MM.1S (cell line): Measurements from ENCODE around the gene SHROOM3.

Source experiments
- DNase-seq: peaks from one replicate; pipeline ENCODE4 v3.0.0-alpha.2; 2015
- H2AFZ ChIP-seq: fragments of 300-600 bp; sonication (generic); 2 replicates; pipeline ENCODE4 v1.6.0; 2016; ENCODE audit warnings: antibody characterized with exemption, low read length
- H3F3A ChIP-seq: fragments of 300-600 bp; sonication (generic); 2 replicates; pipeline ENCODE4 v1.6.1; 2016; ENCODE audit warnings: mild to moderate bottlenecking, antibody characterized with exemption, low read length, moderate library complexity, mixed read lengths; ENCODE audit not compliant: insufficient read depth
- H3K27ac ChIP-seq: fragments of 300-600 bp; sonication (generic); 2 replicates; pipeline ENCODE4 v1.5.1; 2016; ENCODE audit warnings: mild to moderate bottlenecking, low read length
- H3K27me3 ChIP-seq: fragments of 300-600 bp; sonication (generic); replicated peaks from 2 replicates; pipeline ENCODE4 v1.6.0; 2016; ENCODE audit warnings: low read length; ENCODE audit not compliant: insufficient read depth
- H3K36me3 ChIP-seq: fragments of 300-600 bp; sonication (generic); replicated peaks from 2 replicates; pipeline ENCODE4 v1.6.1; 2016; ENCODE audit warnings: mild to moderate bottlenecking, low read length, mixed read lengths; ENCODE audit not compliant: insufficient read depth
- H3K4me1 ChIP-seq: fragments of 300-600 bp; sonication (generic); 2 replicates; pipeline ENCODE4 v1.6.1; 2016; ENCODE audit warnings: low read length, mixed read lengths
- H3K4me2 ChIP-seq: fragments of 300-600 bp; sonication (generic); 2 replicates; pipeline ENCODE4 v1.6.0; 2016; ENCODE audit warnings: low read depth, low read length
- H3K4me3 ChIP-seq: fragments of 300-600 bp; sonication (generic); 2 replicates; pipeline ENCODE4 v1.5.1; 2016; ENCODE audit warnings: low read length, mixed read lengths
- H3K79me2 ChIP-seq: fragments of 300-600 bp; sonication (generic); 2 replicates; pipeline ENCODE4 v1.6.1; 2016; ENCODE audit warnings: mixed run types, low read length, mixed read lengths
- H3K9ac ChIP-seq: fragments of 300-600 bp; sonication (generic); 2 replicates; pipeline ENCODE4 v1.6.1; 2016; ENCODE audit warnings: low read length, mixed read lengths
- H3K9me2 ChIP-seq: fragments of 300-600 bp; sonication (generic); replicated peaks from 2 replicates; pipeline ENCODE4 v1.6.1; 2016; ENCODE audit warnings: mild to moderate bottlenecking, low read length, mixed read lengths; ENCODE audit not compliant: insufficient read depth
- H3K9me3 ChIP-seq: fragments of 300-600 bp; sonication (generic); replicated peaks from 2 replicates; pipeline ENCODE4 v1.6.1; 2016; ENCODE audit warnings: mild to moderate bottlenecking, low read length, mixed read lengths; ENCODE audit not compliant: insufficient read depth
- H4K20me1 ChIP-seq: fragments of 300-600 bp; sonication (generic); 2 replicates; pipeline ENCODE4 v1.6.1; 2016; ENCODE audit warnings: mild to moderate bottlenecking, low read length, moderate library complexity, mixed read lengths; ENCODE audit not compliant: insufficient read depth
- EZH2 ChIP-seq: fragments of 300-600 bp; sonication (generic); optimal IDR thresholded peaks from 2 replicates; pipeline ENCODE3; 2017; ENCODE audit warnings: low read depth, mild to moderate bottlenecking, antibody characterized with exemption, low read length, mixed read lengths
- EZH2phosphoT487 ChIP-seq: fragments of 300-600 bp; sonication (generic); IDR thresholded peaks from 2 replicates; pipeline ENCODE4 v1.6.1; 2018; ENCODE audit warnings: antibody characterized with exemption, low read length
- TF ChIP-seq, protein P1 (sequence below): fragments of 300-600 bp; sonication (generic); IDR thresholded peaks from 2 replicates; pipeline ENCODE4 v1.5.1; 2016; ENCODE audit warnings: antibody characterized with exemption, low read length, mixed read lengths

The SHROOM3 gene

DNA sequence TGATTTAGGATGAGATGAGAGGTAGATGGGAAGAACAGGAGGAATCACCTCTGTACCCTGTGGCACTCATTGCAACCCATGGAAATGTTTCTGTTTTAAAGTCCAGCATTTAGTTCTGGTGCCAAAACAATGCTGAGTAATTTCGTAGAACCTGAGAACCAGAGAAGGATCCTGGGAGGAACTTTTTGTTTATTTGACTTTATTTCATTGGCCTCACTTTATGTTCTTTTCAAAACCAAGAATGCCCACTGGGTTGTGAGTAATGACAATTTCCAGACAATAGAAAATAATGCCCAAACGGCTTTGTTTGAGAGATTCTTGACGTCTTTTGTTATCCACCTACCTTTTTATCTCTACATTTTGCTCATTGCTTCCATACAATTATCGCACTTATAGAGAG, 111.3 kb downstream of the SHROOM3 start:
- H3K9ac ChIP-seq, result no peak overlapping the region
- no peak overlapping the region for H2AFZ ChIP-seq
- no peak for DNase-seq
- H3K4me2 ChIP-seq, result no peak overlapping the region
- H3K9me2 ChIP-seq, result no peaks in the 10 kb centered on the region
- H4K20me1 ChIP-seq, result no peaks in the 10 kb centered on the region
- H3K36me3 ChIP-seq, result no peaks in the 10 kb centered on the region
- H3F3A ChIP-seq, result peaks cover 7% of the 10 kb centered on the region; the same call in 1 of the 2 replicates
- no peaks in the 10 kb centered on the region for H3K79me2 ChIP-seq
- TF ChIP-seq, protein P1, sequence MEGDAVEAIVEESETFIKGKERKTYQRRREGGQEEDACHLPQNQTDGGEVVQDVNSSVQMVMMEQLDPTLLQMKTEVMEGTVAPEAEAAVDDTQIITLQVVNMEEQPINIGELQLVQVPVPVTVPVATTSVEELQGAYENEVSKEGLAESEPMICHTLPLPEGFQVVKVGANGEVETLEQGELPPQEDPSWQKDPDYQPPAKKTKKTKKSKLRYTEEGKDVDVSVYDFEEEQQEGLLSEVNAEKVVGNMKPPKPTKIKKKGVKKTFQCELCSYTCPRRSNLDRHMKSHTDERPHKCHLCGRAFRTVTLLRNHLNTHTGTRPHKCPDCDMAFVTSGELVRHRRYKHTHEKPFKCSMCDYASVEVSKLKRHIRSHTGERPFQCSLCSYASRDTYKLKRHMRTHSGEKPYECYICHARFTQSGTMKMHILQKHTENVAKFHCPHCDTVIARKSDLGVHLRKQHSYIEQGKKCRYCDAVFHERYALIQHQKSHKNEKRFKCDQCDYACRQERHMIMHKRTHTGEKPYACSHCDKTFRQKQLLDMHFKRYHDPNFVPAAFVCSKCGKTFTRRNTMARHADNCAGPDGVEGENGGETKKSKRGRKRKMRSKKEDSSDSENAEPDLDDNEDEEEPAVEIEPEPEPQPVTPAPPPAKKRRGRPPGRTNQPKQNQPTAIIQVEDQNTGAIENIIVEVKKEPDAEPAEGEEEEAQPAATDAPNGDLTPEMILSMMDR, result no peak
- no peak for TF ChIP-seq EZH2phosphoT487
- no peak for TF ChIP-seq EZH2
- H3K27me3 ChIP-seq, result no peaks in the 10 kb centered on the region
- H3K4me1 ChIP-seq, result peaks cover 8% of the 10 kb centered on the region
- no peak overlapping the region for H3K4me3 ChIP-seq
- H3K9me3 ChIP-seq, result no peaks in the 10 kb centered on the region
- no peak overlapping the region for H3K27ac ChIP-seq

DNA sequence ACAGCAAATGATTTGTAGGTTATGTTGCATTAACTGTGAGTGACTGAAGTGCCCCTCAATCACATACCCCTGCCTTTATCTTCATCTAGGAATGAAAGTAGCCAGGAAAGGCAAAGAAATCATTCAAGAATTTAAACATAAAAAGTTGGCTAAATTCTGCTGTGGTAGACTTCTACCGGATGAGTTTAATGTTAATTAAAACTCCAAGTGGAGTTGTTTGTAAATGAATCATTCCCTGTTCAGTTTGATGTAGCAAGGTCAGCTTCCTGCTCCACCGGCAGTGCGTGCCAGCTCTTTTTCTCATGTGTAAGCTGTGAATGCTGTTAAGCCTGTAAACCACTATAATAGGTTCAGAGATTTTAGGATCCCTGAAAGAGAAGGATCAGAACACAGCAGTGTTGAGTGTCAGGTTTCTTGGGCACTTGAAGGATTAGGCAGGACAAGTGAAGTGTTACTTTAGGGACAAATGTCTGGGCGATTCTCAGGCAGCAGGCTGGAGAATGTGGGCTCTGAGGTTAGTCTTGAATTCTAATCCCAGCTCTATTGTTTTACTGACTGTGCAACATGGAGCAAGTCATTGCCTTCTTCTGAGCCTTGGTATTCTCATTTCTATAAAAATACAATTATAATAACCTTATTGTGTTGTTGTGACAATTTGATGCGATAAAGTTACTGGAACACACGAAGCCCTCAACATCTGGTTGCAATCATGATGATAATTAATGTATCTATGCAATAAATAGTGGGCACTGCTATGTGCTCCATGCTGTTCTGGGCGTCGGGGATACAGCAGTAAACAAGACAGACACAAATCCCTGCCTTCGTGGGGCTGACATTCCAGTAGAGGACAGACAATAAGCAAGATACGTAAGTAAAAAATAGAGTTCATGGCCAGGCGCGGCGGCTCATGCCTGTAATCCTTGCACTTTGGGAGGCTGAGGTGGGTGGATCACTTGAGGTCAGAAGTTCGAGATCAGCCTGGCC, 112.0 kb downstream of the SHROOM3 start:
- no peak overlapping the region for H3K27ac ChIP-seq
- H3K9ac ChIP-seq, result no peak overlapping the region
- no peak overlapping the region for H3K4me3 ChIP-seq
- no peaks in the 10 kb centered on the region for H3K9me3 ChIP-seq
- peaks cover 7% of the 10 kb centered on the region; the same call in 1 of the 2 replicates for H3F3A ChIP-seq
- no peak overlapping the region for H2AFZ ChIP-seq
- no peaks in the 10 kb centered on the region for H3K79me2 ChIP-seq
- no peaks in the 10 kb centered on the region for H3K27me3 ChIP-seq
- peaks cover 8% of the 10 kb centered on the region for H3K4me1 ChIP-seq
- no peaks in the 10 kb centered on the region for H3K9me2 ChIP-seq
- no peak for DNase-seq
- no peaks in the 10 kb centered on the region for H3K36me3 ChIP-seq
- no peaks in the 10 kb centered on the region for H4K20me1 ChIP-seq
- H3K4me2 ChIP-seq, result no peak overlapping the region
- no peak for TF ChIP-seq EZH2phosphoT487
- TF ChIP-seq, protein P1, result no peak
- no peak for TF ChIP-seq EZH2

DNA sequence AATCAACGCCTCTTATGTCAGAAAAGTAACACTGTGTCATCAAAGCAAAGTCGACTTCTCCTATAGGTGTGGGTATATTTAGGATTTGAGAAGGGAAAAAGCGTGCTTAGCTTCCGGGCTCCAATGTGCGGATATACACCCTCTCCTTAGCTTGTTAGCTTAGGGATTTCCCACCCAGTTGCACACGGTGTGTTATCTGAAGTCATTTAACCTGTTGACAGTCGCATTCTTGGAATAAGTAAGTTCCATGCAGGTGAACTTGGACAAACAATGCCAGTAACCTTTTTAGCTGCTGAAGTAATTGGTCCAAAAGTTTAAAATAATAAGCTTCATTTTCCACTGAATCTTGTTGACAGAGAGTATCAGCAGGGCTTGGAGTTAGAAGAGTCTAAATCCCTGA, 113.7 kb downstream of the SHROOM3 start:
- no peaks in the 10 kb centered on the region for H3K79me2 ChIP-seq
- H3K9me3 ChIP-seq, result no peaks in the 10 kb centered on the region
- H3K36me3 ChIP-seq, result no peaks in the 10 kb centered on the region
- H3K9me2 ChIP-seq, result no peaks in the 10 kb centered on the region
- no peak overlapping the region for H3K9ac ChIP-seq
- no peaks in the 10 kb centered on the region for H3K27me3 ChIP-seq
- H3K4me2 ChIP-seq, result no peak overlapping the region
- no peak overlapping the region for H2AFZ ChIP-seq
- DNase-seq, result no peak
- no peak overlapping the region for H3K4me3 ChIP-seq
- H3K27ac ChIP-seq, result no peak overlapping the region
- H3K4me1 ChIP-seq, result peaks cover 8% of the 10 kb centered on the region
- H4K20me1 ChIP-seq, result no peaks in the 10 kb centered on the region
- TF ChIP-seq EZH2 (no peak), EZH2phosphoT487 (no peak)
- TF ChIP-seq, protein P1, result no peak
- H3F3A ChIP-seq, result peaks cover 7% of the 10 kb centered on the region; the same call in 1 of the 2 replicates
